ENCODE measurements around the gene SPDYE2.
"Not testable (repeated sequence)": the region's sequence is repeated elsewhere in the genome, so short reads cannot be mapped to it uniquely, and the experiment has no call there.

Gene SPDYE2, protein sequence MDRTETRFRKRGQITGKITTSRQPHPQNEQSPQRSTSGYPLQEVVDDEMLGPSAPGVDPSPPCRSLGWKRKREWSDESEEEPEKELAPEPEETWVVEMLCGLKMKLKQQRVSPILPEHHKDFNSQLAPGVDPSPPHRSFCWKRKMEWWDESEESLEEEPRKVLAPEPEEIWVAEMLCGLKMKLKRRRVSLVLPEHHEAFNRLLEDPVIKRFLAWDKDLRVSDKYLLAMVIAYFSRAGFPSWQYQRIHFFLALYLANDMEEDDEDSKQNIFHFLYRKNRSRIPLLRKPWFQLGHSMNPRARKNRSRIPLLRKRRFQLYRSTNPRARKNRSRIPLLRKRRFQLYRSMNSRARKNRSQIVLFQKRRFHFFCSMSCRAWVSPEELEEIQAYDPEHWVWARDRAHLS

DNA sequence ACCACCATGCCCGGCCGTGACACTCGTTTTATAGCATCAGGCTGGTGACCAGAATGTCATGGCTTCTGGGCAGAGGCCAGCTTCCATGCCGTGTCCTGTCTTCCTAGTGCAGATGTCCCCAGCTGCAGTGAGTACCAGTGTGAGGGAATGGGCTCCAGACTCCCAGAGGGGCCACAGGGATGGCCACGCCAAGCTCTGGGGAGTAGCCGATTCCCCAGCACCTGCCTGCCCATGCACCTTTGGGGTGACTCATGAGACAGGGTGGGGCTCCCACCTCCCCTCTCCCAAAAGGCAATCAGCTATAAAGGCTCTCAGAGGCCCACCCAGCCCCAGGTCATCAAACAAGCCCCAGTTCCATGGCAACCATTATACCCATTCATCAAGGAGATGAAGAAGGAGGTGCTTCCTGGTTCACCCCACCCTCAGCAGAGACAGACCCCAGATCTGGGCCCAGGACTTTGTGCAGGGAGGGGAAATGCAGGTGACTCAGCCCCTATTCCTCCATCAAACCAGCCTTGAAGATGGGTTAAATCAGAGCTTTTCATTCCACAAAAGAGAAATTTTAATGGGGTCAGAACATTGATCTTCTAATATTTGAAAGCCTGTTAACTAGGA, at the start of gene SPDYE2:
TSS of gene SPDYE2 (plus strand) at position 419 of the 615 bp plus-strand sequence. CDS start 2,030 bp downstream, outside the sequence.
- not testable (repeated sequence) for DNase-seq (ENCODE audit: low spot score)

DNA sequence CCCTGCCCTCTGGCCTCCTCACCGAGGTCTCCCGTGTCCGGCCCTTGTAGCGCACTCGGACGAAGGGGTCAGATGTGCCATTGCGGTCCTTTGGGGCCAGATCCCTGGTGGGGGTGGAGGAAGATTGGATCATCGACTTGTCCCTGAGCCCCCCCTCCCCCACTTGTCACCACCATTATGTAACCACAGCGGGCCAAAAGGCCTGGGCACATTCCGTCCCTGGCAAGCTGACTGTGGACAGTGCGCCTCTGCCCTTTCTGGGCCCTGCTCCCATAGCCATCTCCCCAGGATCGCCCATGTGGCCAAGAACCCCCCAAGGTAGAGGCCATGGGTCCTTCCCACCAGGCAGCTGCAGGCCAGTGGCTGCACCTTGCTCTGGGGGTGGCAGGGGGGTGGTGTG, 47.9 kb upstream of the SPDYE2 start:
- DNase-seq (ENCODE audit: low spot score) = not testable (repeated sequence)

DNA sequence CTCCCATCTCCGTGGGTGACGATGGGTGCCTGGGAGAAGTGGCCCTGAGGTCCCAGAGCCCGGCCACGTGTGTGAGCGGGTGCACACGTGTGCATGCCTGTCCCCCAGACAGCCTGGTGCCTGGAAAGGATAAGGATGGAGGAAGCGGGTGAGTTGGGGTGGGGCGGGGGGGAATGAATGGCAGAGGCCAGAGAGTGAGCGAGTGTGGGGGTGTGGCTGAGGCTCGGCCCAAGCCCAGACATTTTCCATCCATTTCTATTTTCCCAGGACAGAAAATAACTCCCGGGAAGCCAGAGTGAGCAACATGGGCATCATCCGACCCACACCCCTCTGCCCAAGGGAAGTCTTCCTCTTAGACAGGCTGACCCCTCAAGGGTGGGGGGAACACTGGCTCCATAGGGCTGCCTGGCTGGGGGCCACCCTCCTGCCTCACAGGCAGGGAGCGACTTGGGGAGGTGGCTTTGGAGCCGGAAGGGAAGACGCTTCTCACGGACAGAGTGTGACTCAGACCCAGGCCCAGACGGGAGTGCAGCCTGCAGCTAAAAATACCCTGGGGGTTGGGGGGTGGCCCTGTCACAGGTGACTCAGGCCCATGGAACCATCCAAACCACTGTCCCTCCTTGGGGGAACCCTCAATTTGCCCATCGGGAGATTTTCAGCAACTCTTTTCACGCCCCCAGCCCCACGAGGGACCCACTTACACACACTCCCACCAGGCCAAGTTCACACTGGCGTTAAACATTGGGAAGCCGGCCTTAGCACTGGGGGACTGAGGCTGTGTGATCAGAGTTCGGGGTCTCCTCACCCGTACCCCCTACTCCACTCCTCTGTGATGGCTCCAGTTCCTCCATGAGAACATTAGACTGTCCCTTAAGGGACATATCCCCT, 45.5 kb upstream of the SPDYE2 start:
- not testable (repeated sequence) for DNase-seq (ENCODE audit: low spot score)

DNA sequence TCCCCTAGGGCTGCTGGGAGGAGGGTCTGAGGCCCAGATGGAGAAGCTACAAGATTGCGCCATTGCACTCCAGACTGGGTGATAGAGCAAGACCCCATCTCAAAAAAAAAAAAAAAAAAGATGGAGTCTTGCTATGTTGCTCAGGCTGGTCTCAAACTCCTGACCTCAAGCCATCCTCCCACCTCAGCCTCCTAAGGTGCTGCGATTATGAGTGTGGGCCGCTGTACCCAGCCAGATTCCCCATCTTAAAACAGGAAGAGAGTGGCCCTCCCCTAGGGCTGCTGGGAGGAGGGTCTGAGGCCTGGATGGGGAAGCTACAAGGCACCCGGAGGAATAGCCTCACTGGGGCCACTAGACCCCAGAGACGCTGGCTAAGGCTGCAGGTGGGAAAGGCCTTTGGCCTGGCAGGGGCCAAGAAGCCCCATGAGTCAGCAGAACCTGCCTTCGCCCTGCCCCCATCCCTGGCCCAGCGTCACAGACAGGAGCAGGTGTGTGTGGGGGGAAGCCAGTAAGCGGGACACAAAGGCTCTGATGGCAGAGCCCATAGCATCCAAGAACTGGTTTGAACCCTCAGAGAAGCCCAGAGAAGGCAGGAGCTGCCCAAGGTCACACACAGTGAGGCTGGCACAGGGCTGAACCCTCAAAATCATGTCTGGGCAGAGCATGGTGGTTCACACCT, 43.5 kb upstream of the SPDYE2 start:
- not testable (repeated sequence) for DNase-seq (ENCODE audit: low spot score)

DNA sequence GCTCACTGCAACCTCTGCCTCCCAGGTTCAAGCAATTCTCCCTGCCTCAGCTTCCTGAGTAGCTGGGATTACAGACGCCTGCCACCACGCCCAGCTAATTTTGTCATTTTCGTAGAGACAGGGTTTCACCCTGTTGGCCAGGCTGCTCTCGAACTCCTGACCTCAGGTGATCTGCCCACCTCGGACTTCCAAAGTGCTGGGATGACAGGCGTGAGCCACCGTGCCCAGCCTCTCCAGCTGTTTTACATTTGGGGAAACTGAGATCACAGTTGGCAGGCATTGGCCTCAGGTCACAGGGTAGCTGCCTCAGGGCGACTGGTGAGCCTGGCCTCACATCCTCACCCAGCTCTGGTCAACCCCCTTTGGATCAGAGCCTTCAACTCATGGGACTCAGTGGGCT, 40.5 kb upstream of the SPDYE2 start:
- DNase-seq (ENCODE audit: low spot score) = not testable (repeated sequence)

DNA sequence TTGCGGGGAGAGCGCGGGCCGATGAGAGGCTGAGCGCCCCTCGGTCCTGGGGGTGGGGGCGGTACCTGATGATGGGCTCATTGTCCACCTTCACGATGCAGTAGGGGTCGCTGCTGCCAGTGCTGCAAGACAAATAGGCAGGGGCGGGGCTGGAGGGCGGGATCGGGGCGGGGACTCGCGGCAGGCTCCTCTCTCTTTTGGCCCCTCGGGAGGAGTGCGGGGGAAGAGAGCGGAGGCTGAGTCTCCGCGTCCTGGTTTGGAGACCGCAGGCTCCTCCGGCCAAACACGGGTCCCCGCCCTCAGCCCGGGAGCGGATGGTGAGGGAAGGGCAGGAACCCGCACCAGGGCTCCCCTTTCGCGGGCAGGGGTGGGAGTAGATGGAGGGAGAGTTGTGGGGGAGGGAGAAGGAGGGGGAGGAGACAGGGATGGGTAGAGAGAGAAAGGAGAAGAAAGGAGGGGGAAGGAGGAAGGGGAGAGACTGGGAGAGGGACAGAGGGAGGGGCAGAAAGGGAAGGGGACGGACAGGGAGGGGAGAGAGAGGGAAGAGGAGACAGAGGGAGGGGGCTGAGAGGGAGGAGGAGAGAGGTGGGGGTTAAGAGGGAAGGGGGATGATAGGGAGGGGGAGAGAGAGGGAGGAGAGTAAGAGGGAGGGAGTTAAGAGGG, 39.0 kb upstream of the SPDYE2 start:
- DNase-seq (ENCODE audit: low spot score) = not testable (repeated sequence)

DNA sequence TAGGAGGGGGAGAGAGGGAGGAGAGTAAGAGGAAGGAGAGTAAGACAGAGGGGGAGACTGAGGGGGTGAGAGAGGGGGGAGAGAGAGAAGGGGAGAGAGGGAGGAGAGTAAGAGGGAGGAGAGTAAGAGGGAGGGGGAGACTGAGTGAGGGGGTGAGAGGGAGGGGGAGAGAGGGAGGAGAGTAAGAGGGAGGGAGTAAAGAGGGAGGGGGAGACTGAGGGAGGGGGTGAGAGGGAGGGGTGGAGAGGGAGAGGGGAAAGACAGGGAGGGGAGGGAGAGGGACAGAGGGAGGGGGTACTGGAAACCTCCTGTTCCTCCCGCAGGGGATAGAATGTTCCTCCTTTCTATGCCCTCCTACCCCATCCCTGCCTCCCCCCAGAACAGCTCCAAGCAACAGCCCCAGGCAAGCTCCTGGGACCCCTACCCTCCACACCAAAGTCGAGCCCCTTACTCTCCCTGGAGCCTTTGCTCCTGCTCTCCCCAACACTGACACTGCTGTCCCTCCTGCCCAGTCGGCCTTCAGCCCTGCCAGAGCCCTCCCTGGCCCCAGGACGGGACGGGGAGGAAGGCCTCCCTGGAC, 38.3 kb upstream of the SPDYE2 start:
- DNase-seq (ENCODE audit: low spot score) = not testable (repeated sequence)

DNA sequence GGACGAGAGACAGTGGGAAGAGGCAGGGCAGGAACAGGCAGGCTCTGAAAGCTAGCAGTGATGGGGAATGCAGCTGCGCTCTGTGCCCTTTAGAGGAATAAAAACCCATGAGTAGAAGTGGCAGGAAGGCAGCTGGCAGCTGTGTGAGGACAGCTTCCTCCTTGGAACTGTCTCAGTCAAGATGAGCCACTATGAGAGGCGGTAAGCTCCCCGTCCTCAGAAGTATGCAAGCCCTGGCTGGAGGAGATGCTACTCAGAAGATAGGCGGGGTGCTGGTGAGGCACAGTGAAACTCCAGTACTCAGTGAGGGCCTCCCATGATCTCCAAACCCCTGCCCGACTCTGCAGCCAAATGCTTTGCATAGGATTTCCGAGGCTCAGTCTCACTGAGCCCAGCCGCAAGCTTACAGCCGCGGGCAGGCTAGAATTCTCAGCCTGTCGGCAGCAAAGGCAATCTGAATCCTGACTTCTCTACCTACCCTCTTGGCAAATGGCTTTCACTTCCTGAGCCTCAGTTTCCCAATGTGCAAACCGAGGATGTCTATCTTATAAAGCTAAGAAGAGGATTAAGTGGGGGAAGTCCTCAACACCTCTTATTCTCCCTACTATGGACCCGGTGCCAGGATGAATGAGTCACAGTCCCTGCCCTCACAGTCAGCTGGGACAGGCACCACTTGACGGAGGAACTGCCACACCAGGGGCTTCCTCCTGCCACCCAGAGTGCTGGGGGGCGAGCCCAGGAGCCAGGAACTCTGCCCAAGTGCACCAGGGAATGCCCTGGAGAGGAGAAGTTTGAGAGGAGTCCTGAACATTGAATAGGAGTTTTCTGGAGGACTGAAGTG, 35.9 kb upstream of the SPDYE2 start:
- not testable (repeated sequence) for DNase-seq (ENCODE audit: low spot score)

DNA sequence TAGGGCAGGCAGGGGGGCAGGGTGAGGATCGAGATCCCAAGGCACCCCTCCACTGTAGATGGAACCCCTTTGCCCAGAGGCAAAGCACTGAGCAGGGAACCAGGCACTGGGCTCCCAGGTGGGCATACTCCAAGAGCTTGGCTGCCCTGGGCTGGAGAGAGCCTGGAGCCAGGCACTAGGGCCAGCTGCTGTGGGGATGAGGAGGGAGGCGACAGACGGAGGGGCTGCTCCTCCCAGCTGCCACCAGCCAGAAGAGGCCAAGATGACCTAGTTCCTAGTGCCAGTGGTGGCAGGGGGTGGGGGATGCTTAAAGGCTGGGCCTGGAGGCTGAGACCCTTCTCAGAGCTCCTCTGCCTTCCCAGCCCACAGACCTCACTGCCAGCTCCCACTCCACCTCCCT, 35.1 kb upstream of the SPDYE2 start:
- DNase-seq (ENCODE audit: low spot score) = not testable (repeated sequence)

DNA sequence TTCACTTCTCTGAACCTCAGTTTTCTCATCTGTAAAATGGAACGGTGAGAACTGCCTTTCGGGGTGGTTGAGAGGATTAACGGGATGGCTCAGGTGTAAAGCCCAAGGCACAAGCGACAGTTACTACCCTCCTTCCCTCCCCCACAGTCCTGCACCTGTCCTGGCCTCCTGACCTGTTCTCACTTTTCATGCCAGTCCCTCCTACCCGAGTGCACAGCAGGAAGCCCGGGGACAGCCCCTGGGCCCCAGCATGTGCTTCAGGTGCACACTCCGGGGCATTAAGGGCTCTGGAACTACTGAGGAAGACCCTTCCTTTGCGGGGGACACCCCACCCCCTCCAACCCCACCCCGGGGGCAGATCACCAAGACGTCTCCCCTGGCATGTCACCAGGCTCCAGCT, 34.1 kb upstream of the SPDYE2 start:
- not testable (repeated sequence) for DNase-seq (ENCODE audit: low spot score)

DNA sequence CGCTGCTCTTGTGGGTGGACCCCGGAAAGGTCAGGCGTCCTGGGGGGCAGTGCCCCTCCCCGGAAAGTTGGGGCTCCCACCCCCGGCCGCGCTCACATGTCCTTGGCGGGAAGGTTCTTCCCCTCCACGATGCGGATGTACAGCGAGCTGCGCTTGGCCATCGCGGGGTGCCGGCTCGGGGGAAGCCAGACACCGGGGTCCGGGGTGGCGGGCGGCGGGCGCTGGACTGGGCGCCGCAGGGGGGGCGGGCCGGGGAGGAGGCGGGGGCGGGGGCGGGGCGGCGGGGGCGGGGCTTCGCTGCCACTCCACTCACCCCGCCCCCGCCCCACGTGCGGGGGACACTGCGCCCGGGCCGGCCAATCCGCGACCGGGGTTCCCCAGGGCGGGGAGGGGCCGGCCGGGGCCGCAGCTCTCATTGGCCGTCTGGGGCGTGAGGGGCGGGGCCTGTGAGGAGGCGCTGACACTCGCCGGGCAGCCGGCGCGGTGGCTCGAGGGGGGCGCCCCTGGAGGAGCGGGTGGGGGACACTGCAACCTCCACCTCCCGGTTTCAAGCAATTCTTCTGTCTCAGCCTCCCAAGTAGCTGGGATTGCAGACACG, 33.4 kb upstream of the SPDYE2 start, which contains the start of gene RASA4B:
TSS of gene RASA4B (minus strand) at position 228 of the 598 bp plus-strand sequence. CDS start at position 161, 67 bp downstream.
- DNase-seq (ENCODE audit: low spot score) = not testable (repeated sequence)

DNA sequence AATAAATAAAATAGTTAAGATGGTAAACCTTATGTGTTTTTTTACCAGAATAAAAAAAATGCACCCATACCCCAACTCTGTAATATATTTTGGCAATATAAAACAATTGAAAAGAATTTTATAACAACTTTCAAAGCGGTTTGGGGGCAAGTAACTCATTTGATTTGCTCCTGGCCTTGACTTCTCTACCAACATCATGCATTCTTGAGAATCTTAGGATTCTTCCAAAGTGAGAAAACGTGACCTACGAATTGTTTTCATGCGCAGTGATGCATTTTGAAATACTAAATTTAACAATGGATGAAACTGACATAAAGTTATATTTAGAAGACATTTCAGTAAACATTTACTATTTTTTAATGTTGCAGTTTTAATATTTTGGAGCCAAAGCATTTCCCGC, 30.2 kb upstream of the SPDYE2 start:
- not testable (repeated sequence) for DNase-seq (ENCODE audit: low spot score)

DNA sequence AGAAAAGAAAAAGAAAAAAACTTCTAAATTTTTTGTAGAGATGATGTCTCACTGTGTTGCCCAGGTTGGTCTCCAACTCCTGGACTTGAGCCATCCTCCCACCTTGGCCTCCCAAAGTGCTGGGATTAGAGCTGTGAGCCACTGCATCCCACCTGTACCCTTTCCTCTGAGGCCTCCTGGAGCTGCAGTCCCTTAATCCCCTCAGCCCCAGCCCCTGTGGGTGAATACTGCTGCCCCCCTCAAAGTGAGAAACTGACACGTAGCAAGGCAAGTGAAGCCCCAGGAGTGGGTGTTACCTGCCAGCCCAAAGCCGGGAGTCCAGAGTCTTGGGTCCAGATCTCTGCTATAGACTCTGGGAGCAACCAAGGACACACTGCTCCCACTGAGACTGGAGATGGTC, 26.2 kb upstream of the SPDYE2 start:
- not testable (repeated sequence) for DNase-seq (ENCODE audit: low spot score)

DNA sequence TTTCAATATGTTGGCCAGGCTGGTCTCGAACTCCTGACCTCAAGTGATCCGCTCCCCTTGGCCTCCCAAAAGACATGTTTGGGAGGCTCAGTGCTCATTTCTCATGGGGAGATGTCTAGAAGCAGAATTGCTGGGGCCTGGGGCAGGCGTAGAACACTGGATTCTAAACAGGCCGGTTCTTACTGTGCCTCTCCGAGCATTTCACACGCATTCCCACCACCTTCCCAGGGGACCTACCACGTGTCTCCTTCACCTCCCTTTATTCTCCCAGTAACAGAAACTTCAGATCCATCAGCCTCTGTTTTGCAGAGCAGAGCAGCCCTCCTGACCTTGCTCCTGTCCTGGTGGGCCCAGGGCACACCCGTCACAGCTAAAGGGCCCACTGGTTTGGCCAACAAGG, 23.8 kb upstream of the SPDYE2 start:
- DNase-seq (ENCODE audit: low spot score) = not testable (repeated sequence)

DNA sequence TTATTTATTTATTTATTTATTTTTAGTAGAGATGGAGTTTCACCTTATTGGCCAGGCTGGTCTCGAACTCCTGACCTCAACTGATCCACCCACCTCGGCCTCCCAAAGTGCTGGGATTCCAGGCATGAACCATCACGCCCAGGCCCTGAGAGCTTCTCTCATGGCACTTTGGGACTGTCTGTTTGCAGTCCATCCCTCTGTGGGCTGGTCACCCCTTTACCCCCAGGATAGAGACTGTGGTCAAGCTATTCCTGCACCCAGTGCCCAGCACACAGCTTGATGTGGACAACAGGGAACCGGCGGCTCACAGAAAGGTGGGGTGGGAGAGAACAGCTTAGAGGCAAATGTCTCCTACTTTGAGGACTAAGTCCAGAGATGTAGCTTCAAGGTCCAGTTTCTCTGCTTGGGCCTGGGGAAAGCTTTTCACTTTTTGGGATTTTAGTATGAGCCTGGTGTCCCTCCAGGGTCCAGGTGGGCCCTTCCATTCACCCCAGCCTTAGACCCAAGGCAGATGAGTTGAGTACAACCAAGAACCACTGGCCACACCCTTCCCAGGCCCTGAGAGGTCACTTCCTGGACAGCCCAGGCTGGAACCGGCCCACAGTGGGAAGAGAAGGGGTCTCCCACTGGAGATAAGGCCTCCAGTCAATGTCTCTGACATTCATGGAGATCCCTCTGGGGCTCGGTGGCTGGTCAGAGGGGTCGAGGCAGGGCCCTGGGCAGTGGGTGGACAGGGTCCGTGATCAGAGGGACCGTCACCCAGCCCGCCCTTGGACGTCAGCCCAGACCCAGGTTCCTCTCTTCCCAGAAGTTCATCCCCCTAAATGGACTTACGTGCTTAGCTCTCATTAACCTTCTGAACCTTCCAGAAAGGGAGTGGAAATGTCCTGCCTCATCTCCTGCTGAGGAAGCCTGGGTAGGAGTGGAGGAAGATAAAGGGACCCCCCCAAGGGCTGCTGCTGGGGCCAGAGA, 22.9 kb upstream of the SPDYE2 start:
- not testable (repeated sequence) for DNase-seq (ENCODE audit: low spot score)

DNA sequence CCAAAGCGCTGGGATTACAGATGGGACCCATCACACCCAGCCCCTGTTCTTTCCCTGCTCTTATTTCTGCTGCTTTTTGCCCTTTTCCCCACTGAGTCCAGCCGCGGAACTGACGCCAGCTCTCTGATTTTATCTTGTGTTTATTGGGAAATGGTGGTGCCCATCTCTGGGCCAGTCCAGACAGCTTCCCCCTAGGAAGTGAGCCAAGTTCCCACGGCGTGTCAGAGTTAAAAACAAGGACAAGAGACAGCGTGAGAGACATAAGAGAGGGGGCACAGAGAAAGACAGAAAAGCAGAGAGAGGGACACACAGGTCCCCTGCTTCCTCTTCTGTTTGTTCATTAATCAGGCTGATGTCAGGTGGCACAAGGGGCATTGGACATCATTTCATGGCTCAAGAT, 19.4 kb upstream of the SPDYE2 start:
- not testable (repeated sequence) for DNase-seq (ENCODE audit: low spot score)

DNA sequence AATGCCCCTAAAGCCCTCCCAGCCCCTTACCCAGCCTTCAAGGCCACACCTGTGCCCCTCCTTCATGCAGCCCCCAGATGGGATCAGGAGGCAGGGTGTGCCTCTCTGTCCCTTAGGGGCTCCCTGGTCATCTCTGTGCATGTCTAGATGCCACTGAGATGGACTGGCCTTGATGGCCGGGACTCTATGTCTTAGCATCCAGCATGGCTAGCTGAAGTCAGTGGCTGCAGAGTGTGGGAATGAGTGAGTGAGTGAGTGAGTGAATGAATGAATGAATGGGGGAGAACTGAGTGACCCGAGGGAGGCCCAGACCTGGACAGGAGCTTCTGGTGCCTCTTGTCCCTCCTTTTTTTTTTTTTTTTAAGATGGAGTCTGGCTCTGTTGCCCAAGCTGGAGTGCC, 18.9 kb upstream of the SPDYE2 start:
- DNase-seq (ENCODE audit: low spot score) = not testable (repeated sequence)

DNA sequence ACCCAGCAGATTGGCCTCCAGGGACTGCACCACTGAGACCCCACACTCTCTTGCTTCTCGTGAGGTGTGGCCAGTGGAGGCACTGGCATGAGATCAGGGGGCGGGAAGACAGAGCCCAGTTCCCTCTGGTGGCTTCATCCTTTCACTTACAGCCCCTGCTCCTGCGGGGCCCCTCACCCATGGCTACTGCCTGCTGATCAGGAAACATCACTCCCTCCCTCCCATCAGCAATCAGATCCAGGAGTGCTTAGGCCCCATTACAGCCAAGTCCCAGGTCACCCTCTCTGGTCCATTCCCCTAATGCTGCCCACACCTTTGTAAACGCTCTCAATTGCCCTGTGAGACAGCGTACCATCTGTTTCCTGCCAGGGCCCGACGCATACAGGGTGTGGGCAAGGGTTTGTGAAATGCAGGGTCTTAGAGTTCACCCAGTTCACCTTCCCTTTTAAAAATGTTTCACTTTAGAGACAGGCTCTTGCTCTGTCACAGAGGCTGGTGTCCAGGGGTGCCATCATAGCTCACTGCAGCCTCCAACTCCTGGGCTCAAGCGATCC, 15.9 kb upstream of the SPDYE2 start:
- DNase-seq (ENCODE audit: low spot score) = not testable (repeated sequence)
